OCI-LY3 (cell line): ENCODE data around the gene TDRD1.

ENCODE experiments used
- EZH2phosphoT487 ChIP-seq: fragments of 200-600 bp; shearing (Covaris generic); IDR thresholded peaks from 2 replicates; pipeline ENCODE4 v1.6.1; 2018; ENCODE audit warnings: antibody characterized with exemption, mixed run types, low read depth
- TF ChIP-seq, protein P1 (sequence below): fragments of 200-600, 300-600 bp; sonication (generic); IDR thresholded peaks from 2 replicates; pipeline ENCODE4 v1.5.1; 2014; ENCODE audit warnings: antibody characterized with exemption, low read length, low read depth

DNA sequence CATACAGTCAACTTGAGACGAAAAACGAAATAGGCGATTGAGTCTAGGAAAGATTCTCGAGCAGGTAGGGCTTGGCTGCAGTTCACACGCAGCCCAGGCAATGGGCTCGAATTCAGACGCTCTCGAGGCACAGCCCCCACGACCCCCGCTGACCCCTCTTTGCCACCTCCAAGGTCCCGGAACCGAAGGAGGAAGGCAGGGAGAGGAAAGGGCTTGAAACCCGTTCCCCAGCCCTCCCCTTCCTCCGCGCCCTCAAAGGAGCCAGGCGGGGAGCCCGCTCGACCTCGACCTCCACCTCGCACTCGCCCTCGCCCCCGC, 5.6 kb upstream of the TDRD1 start:
- TF ChIP-seq, protein P1, sequence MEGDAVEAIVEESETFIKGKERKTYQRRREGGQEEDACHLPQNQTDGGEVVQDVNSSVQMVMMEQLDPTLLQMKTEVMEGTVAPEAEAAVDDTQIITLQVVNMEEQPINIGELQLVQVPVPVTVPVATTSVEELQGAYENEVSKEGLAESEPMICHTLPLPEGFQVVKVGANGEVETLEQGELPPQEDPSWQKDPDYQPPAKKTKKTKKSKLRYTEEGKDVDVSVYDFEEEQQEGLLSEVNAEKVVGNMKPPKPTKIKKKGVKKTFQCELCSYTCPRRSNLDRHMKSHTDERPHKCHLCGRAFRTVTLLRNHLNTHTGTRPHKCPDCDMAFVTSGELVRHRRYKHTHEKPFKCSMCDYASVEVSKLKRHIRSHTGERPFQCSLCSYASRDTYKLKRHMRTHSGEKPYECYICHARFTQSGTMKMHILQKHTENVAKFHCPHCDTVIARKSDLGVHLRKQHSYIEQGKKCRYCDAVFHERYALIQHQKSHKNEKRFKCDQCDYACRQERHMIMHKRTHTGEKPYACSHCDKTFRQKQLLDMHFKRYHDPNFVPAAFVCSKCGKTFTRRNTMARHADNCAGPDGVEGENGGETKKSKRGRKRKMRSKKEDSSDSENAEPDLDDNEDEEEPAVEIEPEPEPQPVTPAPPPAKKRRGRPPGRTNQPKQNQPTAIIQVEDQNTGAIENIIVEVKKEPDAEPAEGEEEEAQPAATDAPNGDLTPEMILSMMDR: no peak
- TF ChIP-seq EZH2phosphoT487: no peak
